ENCODE data around the gene CFP.
"Not testable (repeated sequence)": the region's sequence is repeated elsewhere in the genome, so short reads cannot be mapped to it uniquely, and the experiment has no call there.

The CFP gene

GRCh38 chrX:47610511-47610910 is 19.2 kb downstream of the CFP start:
- DNase-seq (ENCODE audit: insufficient read length, low spot score) = no peak
- no peak for FAIRE-seq
- no peak for TF ChIP-seq PAX5 (IDR thresholded peaks at IDR 0.05; ENCODE audit: insufficient read depth, low read length, severe bottlenecking)
- no peak for TF ChIP-seq POLR2A (IDR thresholded peaks at IDR 0.05; ENCODE audit: low read depth, low read length)
- no peak for TF ChIP-seq SPI1 (IDR thresholded peaks at IDR 0.05; ENCODE audit: low read depth, low read length)
- TF ChIP-seq TAF1 (IDR thresholded peaks at IDR 0.05; ENCODE audit: low read depth, low read length) = no peak
- TF ChIP-seq POU2F2 (IDR thresholded peaks at IDR 0.05; ENCODE audit: low read depth, low read length) = no peak
- TF ChIP-seq POLR2AphosphoS5 (IDR thresholded peaks at IDR 0.05; ENCODE audit: low read depth, low read length) = no peak

GRCh38 chrX:47608130-47608810 is 21.5 kb downstream of the CFP start:
- DNase-seq (ENCODE audit: insufficient read length, low spot score) (no peak), FAIRE-seq (no peak)
- TF ChIP-seq SPI1 (IDR thresholded peaks at IDR 0.05; ENCODE audit: low read depth, low read length) (no peak), TAF1 (IDR thresholded peaks at IDR 0.05; ENCODE audit: low read depth, low read length) (no peak), POLR2A (IDR thresholded peaks at IDR 0.05; ENCODE audit: low read depth, low read length) (no peak), POLR2AphosphoS5 (IDR thresholded peaks at IDR 0.05; ENCODE audit: low read depth, low read length) (no peak), PAX5 (IDR thresholded peaks at IDR 0.05; ENCODE audit: insufficient read depth, low read length, severe bottlenecking) (no peak), POU2F2 (IDR thresholded peaks at IDR 0.05; ENCODE audit: low read depth, low read length) (no peak)

GRCh38 chrX:47607091-47607490 is 22.6 kb downstream of the CFP start:
- FAIRE-seq = no peak
- no peak for TF ChIP-seq SPI1 (IDR thresholded peaks at IDR 0.05; ENCODE audit: low read depth, low read length)
- TF ChIP-seq POLR2AphosphoS5 (IDR thresholded peaks at IDR 0.05; ENCODE audit: low read depth, low read length) = no peak
- TF ChIP-seq POU2F2 (IDR thresholded peaks at IDR 0.05; ENCODE audit: low read depth, low read length) = no peak
- TF ChIP-seq TAF1 (IDR thresholded peaks at IDR 0.05; ENCODE audit: low read depth, low read length) = no peak
- TF ChIP-seq POLR2A (IDR thresholded peaks at IDR 0.05; ENCODE audit: low read depth, low read length) = no peak
- no peak for TF ChIP-seq PAX5 (IDR thresholded peaks at IDR 0.05; ENCODE audit: insufficient read depth, low read length, severe bottlenecking)
- DNase-seq (ENCODE audit: insufficient read length, low spot score) = no peak

GRCh38 chrX:47605024-47605423 is 24.7 kb downstream of the CFP start:
- FAIRE-seq (peak; percentile 77), DNase-seq (ENCODE audit: insufficient read length, low spot score) (no peak)
- TF ChIP-seq POU2F2 (IDR thresholded peaks at IDR 0.05; ENCODE audit: low read depth, low read length) (no peak), SPI1 (IDR thresholded peaks at IDR 0.05; ENCODE audit: low read depth, low read length) (peak; percentile 60), POLR2A (IDR thresholded peaks at IDR 0.05; ENCODE audit: low read depth, low read length) (no peak)

GRCh38 chrX:47603125-47603524 is 26.6 kb downstream of the CFP start:
- not testable (repeated sequence) for DNase-seq (ENCODE audit: insufficient read length, low spot score); FAIRE-seq

DNA sequence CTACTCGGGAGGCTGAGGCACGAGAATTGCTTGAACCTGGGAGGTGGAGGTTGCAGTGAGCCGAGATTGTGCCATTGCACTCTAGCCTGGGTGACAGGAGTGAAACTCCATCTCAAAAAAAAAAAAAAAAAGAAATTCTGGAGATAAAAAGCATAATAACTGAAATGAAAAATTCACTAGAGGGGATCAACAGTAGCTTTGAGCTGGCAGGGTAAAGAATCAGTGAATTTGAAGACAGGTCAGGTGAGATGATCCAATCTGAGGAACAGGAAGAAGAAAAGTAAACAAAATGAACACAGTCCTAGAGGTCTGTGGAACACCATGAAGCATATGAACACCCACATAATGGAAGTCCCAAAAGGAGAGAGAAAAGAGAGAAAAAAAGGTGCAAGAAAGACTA is 32.5 kb downstream of the CFP start:
- TF ChIP-seq TAF1 (IDR thresholded peaks at IDR 0.05; ENCODE audit: low read depth, low read length) = no peak
- TF ChIP-seq POLR2AphosphoS5 (IDR thresholded peaks at IDR 0.05; ENCODE audit: low read depth, low read length) = no peak
- no peak for TF ChIP-seq SPI1 (IDR thresholded peaks at IDR 0.05; ENCODE audit: low read depth, low read length)
- TF ChIP-seq PAX5 (IDR thresholded peaks at IDR 0.05; ENCODE audit: insufficient read depth, low read length, severe bottlenecking) = no peak
- TF ChIP-seq POLR2A (IDR thresholded peaks at IDR 0.05; ENCODE audit: low read depth, low read length) = no peak
- TF ChIP-seq POU2F2 (IDR thresholded peaks at IDR 0.05; ENCODE audit: low read depth, low read length) = no peak
- DNase-seq (ENCODE audit: insufficient read length, low spot score) = no peak
- no peak for FAIRE-seq

DNA sequence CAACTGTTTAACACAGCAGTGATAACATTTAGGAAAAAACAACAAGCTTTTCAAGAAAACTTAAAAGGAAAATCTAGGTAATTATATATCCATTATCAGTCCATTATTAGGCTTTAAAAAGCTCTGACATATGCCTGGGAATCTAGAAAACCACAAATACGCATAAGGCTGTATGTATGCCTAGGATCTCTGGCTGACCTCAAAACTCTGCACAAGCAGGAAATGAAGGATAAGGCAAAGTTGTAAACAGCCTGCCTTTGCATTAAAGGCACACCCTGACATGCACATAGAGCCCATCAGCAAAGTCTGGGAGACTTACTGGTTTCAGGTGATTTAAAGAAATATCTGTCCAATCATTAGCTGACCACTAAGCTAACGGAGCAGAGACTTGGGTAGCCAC is 33.5 kb downstream of the CFP start:
- DNase-seq (ENCODE audit: insufficient read length, low spot score) (no peak), FAIRE-seq (peak; percentile 59)
- TF ChIP-seq POLR2A (IDR thresholded peaks at IDR 0.05; ENCODE audit: low read depth, low read length) (no peak), PAX5 (IDR thresholded peaks at IDR 0.05; ENCODE audit: insufficient read depth, low read length, severe bottlenecking) (no peak), TAF1 (IDR thresholded peaks at IDR 0.05; ENCODE audit: low read depth, low read length) (no peak)

DNA sequence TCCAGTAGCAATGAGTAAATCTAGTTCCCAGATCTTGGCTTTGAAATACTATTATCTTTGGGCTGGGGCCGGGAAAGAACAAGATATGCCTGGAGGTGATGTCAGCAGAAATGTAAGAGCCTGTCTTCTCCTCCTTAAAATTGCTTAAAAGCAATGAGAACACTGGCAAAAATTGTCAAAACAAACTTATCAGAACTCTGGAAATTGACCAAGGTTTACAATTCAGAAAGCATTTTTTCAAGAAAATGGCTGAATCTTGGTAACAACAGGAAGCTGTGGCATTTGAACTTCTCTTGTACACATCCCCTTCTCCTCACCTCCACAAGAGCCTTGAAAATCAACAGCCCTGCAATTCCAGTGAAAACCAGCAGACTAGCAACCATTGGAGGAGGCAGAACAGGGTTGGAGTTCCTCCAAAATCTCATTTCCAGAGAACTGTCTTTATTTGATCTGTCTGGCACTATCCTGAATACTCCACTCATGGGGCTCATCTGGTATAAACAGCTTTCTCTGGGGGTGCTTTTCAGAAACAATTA is 33.9 kb downstream of the CFP start:
- DNase-seq (ENCODE audit: insufficient read length, low spot score) (no peak), FAIRE-seq (no peak)
- TF ChIP-seq POLR2A (IDR thresholded peaks at IDR 0.05; ENCODE audit: low read depth, low read length) (no peak), TAF1 (IDR thresholded peaks at IDR 0.05; ENCODE audit: low read depth, low read length) (no peak), POLR2AphosphoS5 (IDR thresholded peaks at IDR 0.05; ENCODE audit: low read depth, low read length) (no peak), PAX5 (IDR thresholded peaks at IDR 0.05; ENCODE audit: insufficient read depth, low read length, severe bottlenecking) (no peak), POU2F2 (IDR thresholded peaks at IDR 0.05; ENCODE audit: low read depth, low read length) (no peak), SPI1 (IDR thresholded peaks at IDR 0.05; ENCODE audit: low read depth, low read length) (no peak)

GRCh38 chrX:47593522-47593921 is 36.2 kb downstream of the CFP start:
- DNase-seq (ENCODE audit: insufficient read length, low spot score) (no peak), FAIRE-seq (no peak)
- TF ChIP-seq TAF1 (IDR thresholded peaks at IDR 0.05; ENCODE audit: low read depth, low read length) (no peak), POU2F2 (IDR thresholded peaks at IDR 0.05; ENCODE audit: low read depth, low read length) (no peak), POLR2A (IDR thresholded peaks at IDR 0.05; ENCODE audit: low read depth, low read length) (no peak), POLR2AphosphoS5 (IDR thresholded peaks at IDR 0.05; ENCODE audit: low read depth, low read length) (no peak), PAX5 (IDR thresholded peaks at IDR 0.05; ENCODE audit: insufficient read depth, low read length, severe bottlenecking) (no peak), SPI1 (IDR thresholded peaks at IDR 0.05; ENCODE audit: low read depth, low read length) (no peak)

DNA sequence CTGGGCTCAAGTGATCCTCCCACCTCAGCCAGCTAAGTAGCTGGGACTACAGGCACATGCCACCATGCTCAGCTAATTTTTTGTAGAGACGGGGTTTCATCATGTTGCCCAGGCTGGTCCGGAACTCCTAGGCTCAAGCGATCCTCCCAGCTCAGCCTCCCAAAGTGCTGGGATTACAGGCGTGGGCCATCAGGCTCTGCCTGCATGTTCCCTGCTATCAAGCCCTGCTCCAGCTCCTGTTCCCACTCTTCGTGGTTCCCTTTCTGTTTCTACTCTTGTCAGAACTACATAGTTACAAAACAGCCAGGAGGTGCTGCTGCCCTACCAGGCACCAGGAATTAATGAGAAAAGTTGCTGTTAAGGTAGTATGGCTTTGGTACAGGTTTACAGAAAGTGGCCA is 38.7 kb downstream of the CFP start:
- FAIRE-seq (no peak), DNase-seq (ENCODE audit: insufficient read length, low spot score) (no peak)

More for the DNA sequence above, 38.7 kb downstream of the CFP start:
- TF ChIP-seq POLR2A (IDR thresholded peaks at IDR 0.05; ENCODE audit: low read depth, low read length) = no peak
- TF ChIP-seq SPI1 (IDR thresholded peaks at IDR 0.05; ENCODE audit: low read depth, low read length) = no peak
- no peak for TF ChIP-seq TAF1 (IDR thresholded peaks at IDR 0.05; ENCODE audit: low read depth, low read length)
- TF ChIP-seq PAX5 (IDR thresholded peaks at IDR 0.05; ENCODE audit: insufficient read depth, low read length, severe bottlenecking) = no peak
- no peak for TF ChIP-seq POU2F2 (IDR thresholded peaks at IDR 0.05; ENCODE audit: low read depth, low read length)
- TF ChIP-seq POLR2AphosphoS5 (IDR thresholded peaks at IDR 0.05; ENCODE audit: low read depth, low read length) = no peak

Data from GM12891 (cell line).